HG03442 (cell line): Measurements from ENCODE around the gene RAMACL.

ENCODE experiments used
- ATAC-seq: cut with Tn5 transposase; IDR thresholded peaks from one replicate; pipeline ENCODE4 v1.9.1; 2021; ENCODE audit warnings: mild to moderate bottlenecking, moderate library complexity; ENCODE audit not compliant: unreplicated experiment

Gene RAMACL

DNA sequence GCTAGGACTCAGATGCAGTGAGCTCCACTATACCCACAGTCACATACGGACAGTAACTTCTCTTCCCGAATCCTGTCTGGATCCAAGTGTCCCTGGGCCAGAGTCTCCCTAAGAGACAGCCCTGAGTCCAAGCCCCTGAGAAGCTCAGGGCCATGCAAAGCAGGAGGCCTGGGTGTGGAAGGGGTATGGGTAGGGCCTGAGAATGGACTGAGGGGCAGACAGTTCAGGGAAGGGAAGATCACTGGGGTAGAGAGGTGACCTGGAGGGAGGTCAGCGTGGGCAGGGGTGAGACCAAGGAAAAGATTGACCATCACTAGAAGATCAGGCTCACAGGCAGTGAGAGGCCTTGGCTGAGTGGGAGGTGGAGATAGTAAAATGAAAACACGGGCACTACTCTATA, 31.8 kb upstream of the RAMACL start:
- no peak for ATAC-seq

- ATAC-seq: no peak
Observed at GRCh38 chr6:166617359-166617758, 30.9 kb upstream of the RAMACL start.

GRCh38 chr6:166616261-166617238, 30.1 kb upstream of the RAMACL start:
- ATAC-seq: no peak

GRCh38 chr6:166615059-166615770, 28.7 kb upstream of the RAMACL start:
- no peak for ATAC-seq

DNA sequence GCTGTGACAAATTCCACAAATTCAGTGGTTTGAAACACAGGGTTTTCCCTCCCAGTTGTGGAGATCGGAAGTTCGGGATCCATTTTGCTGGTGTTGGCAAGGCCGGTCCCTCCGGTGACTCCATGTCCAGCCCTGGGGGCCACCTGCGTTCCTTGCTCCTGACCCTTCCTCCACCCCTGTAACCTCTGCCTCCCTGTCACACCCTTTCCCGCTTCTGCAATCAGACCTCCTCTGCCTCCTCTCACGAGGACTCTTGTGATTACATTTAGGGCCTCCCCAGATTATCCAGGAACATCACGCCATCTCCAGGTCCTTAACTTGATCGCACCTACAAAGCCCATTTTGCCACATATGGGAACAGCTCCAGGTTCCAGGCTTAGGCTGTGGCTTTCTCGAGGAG, 28.1 kb upstream of the RAMACL start:
- ATAC-seq: no peak

- ATAC-seq: no peak
Observed at GRCh38 chr6:166614171-166614583, 27.7 kb upstream of the RAMACL start.

- ATAC-seq: no peak
Observed at GRCh38 chr6:166613027-166613426, 26.5 kb upstream of the RAMACL start.

- no peak for ATAC-seq
Observed at GRCh38 chr6:166612471-166612881, 26.0 kb upstream of the RAMACL start.

GRCh38 chr6:166611631-166612030, 25.2 kb upstream of the RAMACL start:
- no peak for ATAC-seq

GRCh38 chr6:166610069-166610468, 23.6 kb upstream of the RAMACL start:
- no peak for ATAC-seq

DNA sequence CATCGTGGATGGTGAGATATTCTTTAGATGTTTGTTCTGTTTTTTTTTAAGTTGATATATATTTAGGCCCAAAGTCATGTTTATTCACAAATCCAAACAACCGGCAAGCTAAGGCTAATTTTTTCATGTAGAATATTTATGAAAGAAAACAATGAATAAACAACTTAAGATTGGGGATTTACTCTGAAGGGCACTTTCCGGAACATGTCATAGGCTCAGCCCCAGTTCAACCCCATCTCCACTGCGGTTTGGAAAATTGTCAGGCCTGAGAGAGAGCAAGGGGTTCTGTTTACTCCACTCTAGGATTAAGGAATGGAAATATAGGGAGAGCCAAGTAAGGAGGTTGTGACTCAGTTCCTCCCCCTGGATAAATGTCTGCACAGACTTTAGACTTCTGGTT, 22.3 kb upstream of the RAMACL start:
- ATAC-seq: no peak

- no peak for ATAC-seq
Observed at GRCh38 chr6:166605752-166606151, 19.3 kb upstream of the RAMACL start.

- ATAC-seq: no peak
Observed at GRCh38 chr6:166604911-166605310, 18.4 kb upstream of the RAMACL start.

DNA sequence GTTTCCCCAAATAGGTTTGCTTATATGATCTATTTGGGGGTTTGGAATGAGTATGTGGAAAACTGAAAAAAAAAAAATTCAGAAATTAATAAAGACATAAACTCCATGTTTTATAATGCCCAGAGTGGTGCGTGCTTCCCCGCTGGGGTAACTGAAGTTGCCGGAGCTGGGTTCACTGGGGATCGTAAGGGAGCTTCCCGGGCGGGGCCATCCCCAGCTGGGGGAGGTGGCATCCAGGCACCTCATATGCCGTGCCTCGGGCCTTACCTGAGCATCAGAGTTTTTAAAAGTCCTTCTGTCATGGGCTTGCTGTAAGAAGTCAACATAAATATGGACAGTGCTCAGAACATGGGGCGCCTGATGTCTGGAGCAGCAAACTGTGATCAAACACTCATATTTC, 17.9 kb upstream of the RAMACL start:
- no peak for ATAC-seq

- ATAC-seq: no peak
Observed at GRCh38 chr6:166603043-166603690, 16.7 kb upstream of the RAMACL start.

- no peak for ATAC-seq
Observed at GRCh38 chr6:166601956-166602355, 15.5 kb upstream of the RAMACL start.

GRCh38 chr6:166600931-166601330, 14.5 kb upstream of the RAMACL start:
- no peak for ATAC-seq

DNA sequence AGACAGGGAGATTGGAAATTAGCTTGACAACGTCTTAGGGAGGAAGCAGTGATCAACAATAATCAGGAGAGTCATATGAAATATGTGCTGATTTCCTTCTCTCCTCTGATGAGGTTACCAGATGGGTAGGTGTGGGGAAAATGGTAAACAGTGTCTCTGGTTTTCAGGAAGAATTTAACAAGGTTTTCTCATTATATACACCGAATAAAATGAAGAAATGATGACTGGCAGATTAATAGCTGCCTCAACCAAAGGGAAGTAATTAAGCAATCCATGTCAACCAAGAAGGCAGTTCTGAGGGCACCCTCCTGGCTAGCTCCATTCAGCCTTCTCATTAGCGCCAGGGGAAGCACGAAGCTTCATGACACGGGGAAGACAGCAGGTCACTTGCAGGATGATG, 12.7 kb upstream of the RAMACL start:
- ATAC-seq: no peak

GRCh38 chr6:166598441-166599138, 12.1 kb upstream of the RAMACL start:
- ATAC-seq: no peak

DNA sequence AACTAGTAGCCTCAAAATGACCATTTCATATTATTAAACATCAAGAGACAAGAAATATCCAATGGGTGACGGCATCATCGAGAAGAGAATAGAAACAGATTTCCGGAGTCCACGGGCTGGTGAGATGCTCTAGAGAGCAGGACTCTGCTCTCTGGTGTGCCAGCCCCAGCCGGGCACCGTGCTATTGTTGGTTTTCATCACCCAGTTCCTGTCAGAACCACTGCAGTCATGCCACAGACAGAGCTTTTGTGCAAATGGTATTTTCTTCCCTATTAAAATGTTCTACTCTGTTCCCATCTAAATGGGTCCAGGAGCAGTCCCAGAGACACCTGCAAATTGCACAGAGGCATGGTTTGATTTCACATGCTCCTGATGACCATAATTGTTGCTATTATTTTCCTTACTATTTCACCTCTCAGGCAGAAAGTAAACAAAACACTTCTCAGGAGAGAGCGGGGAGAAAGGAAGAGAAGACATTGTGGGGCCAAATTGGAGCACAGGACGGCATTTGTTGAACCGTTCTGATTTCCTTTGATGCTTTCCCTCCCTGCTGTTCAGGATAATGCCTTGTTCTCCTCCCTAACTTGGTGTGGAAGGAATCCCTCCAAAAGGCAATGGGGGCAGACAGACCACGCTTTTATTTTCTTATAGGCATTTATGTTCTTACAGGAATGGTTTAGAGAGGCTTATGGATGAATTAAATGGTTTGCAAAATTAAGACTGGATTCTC, 11.4 kb upstream of the RAMACL start:
- ATAC-seq: no peak
